HG03066 (cell line): ENCODE results near the gene KRTAP10-4.

ENCODE experiments used
- ATAC-seq: cut with Tn5 transposase; IDR thresholded peaks from one replicate; pipeline ENCODE4 v1.9.1; 2021; ENCODE audit warnings: low read depth; ENCODE audit not compliant: unreplicated experiment

Gene KRTAP10-4

GRCh38 chr21:44612669-44613229 is 39.2 kb downstream of the KRTAP10-4 start:
- no peak for ATAC-seq

DNA sequence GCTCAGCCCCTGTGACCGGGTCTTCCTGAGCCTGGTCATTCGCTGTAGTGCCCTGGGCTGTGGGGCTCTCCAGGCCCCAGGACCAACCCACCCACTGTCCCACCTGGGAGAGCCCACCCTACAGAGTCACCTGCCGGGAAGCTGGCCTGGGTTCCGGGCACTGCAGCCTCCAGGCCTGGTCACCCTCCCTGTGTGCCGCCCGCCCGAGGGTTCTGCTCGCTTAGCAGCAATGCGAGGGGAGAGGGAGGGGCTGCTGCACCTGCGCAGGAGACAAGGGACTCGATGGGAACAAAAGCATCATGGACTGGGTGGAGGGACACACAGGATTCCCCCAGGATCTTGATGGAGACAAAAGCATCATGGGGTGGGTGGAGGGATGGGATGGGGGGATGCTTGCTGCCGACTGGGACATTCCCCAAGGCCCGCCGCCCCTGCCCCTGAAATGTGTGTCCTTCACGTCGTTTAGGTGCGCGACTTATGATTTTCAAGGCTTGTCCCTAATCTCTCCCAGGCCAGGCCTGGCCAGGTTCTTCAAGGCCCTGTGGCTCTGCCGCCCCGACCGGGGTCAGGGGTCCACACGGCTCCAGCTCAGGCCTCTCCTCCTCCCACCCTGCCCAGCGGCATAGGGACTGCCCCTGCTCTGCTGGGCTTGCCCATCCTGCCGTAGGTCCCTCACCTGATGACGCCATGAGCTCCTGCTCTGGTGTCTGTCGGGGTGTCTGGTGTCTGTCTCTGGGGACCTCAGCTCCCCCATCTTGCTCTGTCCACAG is 40.0 kb downstream of the KRTAP10-4 start:
- ATAC-seq, result no peak

- ATAC-seq, result no peak
Measured at GRCh38 chr21:44614161-44614631, 40.7 kb downstream of the KRTAP10-4 start.

DNA sequence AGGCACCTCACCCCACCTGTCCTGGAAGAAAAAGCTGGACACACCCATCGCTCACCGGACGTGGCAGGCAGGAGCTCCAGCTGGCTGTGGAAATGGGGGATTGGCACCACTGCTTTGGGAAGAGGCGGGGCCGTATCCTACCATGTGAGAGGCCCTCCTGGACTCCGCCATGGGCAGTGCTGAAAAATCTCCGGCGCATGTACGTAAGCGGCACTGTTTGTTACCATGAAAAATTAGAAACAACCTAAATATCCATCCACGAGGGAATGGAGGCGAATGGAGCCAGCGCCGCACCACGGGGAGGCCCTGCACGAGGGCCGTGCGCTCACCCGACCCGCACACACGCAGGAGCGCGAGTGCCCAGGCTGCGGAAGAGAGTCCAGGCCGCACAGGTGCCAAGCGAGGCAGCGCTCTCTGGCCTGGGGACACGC is 41.4 kb downstream of the KRTAP10-4 start:
- no peak for ATAC-seq

DNA sequence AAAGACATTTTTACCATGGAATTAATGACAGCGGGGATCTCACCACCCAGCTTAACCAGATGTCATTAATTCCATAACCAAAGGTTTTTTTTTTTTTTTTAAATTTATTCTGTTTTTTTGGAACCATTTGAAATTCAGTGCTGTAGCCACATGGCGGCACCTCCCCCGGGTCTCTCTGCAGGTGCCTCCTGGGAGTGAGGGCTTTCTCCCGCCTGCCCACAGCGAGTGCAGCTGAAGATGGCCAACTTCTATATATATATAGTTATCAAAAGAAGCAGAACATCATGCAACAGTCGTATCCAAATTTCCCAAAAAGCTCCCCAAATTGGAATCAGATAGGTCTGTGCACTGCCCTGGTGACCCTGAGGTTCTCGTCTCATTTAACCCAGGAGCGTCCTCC is 41.9 kb downstream of the KRTAP10-4 start:
- ATAC-seq, result no peak

DNA sequence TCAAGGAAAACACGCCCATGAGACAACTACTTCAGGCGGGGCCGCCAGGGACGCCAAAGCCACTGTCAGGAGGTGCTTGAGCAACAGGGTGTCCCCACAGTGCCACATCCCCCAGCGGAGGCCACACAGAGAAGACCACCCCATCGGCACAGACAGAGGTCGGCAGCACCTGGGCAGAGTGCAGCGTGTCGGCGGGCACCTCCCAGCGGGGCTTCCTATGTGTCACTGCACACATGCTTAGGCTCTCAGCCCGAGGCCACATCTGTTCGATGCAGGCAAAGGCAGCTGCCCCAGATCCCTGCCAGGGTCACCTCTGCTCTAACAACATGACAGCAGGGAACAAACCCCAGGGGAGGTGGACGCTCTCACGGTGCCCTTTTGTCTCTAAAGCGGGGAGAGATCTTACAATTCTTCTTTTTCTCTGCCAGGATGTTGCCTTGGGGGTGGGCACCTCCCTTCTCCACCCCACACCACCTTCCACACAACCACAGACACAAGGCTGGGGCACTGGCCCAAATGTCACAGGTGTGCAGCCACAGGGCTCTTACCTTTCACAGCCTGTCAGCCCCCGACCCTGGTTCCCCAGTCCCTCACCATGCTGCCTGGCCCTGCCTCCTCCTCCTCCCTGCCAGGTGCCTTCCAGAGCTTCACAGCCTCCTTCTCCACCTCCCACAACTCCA is 42.5 kb downstream of the KRTAP10-4 start:
- ATAC-seq, result no peak

DNA sequence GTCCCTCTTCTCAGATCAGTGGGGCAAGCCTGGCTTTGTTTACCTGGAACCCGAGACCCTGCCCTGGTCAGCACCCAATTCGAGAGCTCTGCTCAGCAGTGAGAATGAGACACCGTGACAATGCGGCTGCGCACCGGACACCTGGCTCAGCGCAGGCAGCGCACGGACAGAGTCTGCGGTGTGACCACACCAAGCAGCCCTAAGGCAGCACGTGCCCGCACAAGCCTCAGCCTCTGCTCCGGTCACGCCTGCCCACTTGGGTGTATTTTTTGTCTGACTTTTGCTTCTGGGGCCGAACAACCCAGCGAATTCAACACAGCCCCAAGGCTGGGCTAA is 43.0 kb downstream of the KRTAP10-4 start:
- no peak for ATAC-seq

DNA sequence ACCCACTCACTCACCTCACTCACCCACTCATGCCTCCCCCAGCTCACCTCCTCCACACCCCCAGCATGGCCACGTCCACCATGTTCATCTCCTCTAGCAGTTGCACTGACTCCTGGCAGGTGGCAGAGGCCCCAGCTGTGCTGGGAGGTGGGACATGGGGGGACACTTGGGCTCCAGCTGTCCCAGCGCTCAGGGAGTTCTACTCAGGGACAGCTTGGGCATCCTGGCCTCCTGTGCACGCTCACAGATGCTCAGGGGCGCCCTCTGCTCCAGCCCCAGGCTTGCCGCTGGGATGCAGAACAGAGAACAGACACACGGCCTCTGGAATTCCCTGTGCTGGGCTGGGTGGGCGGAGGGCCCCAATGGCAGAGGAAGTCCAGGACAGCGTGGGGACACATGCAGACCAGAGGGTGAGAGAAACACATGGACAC is 43.6 kb downstream of the KRTAP10-4 start:
- no peak for ATAC-seq

DNA sequence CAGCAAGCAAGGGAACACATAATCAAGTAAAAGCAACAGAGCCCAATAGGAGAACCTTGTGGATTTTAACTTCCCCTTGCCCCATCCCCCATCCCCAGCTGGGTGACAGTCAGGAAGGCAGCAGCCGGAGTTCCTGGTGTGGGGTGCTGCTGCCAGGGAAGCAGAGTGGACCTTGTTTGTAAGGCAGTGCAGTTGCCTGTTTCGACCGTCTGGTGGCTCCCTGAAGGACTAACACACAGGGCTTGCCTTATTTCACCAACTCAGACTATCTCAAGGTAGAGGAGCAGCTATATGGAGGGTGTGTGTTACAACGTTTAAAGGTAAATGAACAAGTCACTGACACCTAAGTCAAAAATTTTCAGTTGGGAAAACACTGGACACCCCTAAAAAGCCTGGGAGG is 45.0 kb downstream of the KRTAP10-4 start:
- ATAC-seq, result no peak

DNA sequence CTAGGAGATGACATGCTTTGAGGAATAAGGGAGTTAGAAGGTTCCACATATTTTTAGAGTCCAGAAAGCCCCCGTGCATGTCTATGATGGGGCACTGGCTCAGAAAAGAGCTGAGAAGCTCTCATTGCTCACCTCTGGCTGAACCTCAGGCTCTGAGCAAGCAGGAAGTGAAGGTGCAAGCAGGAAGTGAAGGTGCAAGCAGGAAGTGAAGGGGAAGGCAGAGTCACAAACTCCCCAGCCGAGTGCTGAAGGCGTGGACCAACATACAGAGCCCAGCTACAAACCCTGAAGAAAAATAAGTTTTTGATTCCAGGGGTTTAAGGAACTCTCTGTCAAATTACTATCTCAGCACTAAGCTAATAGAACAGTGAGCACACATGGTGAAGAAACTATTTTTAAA is 45.4 kb downstream of the KRTAP10-4 start:
- ATAC-seq, result no peak

GRCh38 chr21:44619886-44620285 is 46.4 kb downstream of the KRTAP10-4 start:
- ATAC-seq, result no peak

GRCh38 chr21:44623575-44623974 is 50.0 kb downstream of the KRTAP10-4 start:
- no peak for ATAC-seq
